HG03066 (cell line): ENCODE data around the gene SEZ6L2.
"Not testable (repeated sequence)": the region's sequence is repeated elsewhere in the genome, so short reads cannot be mapped to it uniquely, and the experiment has no call there.

Source experiments
- ATAC-seq: cut with Tn5 transposase; IDR thresholded peaks from one replicate; pipeline ENCODE4 v1.9.1; 2021; ENCODE audit warnings: low read depth; ENCODE audit not compliant: unreplicated experiment

SEZ6L2 gene

DNA sequence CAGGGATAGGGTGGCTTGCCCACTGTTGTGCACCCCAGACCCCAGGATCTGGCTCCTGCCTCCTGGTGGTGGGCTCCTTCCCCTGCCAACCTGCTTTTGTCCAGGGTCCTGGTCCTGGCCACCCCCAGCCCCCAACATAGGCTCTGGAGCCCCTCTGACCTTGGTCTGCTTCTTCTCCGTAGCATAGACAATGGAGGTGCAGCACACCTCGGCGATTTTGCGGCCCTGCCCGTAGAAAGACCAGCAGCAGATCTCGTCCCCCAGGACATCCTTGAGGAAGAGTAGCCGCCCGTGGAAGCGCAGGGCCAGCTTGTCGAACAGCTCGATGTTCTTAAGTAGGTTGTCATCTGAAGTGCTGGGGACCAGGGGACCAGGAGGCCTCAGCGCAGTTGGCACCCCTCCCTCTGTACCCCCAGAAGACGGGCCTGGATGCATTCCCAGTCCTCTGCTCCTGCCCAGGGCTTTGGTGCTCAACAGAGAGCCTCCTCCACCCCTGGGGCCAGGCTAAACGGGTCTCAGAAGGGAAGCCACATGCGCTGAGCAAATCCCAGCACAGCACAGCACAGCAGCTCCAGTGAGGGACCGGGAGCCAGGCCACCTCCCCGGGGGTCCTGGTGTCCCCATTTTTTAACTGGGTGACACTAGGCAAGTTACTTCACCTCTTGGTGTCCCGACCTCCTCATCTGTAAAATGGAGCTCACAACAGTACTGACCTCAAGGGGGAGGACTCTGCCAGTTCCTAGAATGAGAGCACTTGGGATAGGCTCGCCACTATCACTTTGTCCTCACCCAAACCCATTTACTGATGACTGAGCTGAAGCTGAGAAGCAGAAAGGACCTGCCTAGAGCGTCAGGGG, 11.7 kb upstream of the SEZ6L2 start:
- no peak for ATAC-seq

DNA sequence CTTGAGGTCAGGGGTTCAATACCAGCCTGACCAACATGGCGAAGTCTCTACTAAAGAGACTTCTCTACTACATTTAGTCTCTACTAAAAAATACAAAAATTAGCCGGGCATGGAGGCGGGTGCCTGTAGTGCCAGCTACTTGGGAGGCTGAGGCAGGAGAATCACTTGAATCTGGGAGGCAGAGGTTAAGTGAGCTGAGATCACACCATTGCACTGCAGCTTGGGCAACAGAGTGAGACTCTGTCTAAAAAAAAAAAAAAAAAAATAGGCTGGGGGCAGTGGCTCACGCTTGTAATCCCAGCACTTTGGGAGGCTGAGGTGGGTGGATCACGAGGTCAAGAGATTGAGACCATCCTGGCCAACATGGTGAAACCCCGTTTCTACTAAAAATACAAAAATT, 10.5 kb upstream of the SEZ6L2 start:
- ATAC-seq: not testable (repeated sequence)

DNA sequence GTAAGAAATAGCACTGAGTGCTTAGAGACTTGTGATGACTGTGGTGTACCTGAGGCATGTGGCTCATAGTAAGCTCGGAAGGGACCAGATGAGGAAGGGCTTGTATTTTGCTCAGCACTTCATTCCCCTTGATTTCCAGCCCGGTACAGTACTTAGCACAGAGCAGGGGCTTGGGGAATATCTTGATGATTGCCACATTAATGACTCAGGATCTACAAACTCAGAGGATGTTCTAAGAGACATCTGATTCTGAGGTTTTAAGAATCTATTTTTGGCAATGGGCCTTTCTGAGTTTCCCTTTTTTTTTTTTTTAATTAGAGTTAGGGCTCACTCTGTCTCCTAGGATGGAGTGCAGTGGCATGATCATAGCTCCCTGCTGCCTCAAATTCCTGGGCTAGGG, 10.0 kb upstream of the SEZ6L2 start:
- ATAC-seq: no peak

DNA sequence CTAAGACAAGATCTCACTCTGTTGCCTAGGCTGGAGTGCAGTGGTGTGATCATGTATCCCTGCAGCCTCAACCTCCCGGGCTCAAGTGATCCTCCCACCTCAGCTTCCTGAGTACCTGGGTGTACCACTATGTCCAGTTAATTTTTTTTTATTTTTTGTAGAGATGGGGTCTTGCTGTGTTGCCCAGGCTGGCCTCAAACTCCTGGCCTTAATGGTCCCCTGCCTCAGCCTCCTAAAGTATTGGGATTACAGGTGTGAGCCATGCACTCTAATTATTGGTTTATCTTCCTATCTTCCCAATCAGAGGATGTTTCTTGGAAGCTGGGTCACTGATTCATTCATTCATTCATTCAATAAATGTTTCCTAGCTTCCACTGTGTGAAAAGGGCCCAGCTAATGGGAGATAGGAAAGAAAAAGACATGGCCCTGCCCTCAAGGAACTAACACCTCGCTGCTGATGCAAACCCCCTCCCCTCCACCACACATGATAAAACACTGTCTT, 9.4 kb upstream of the SEZ6L2 start:
- no peak for ATAC-seq

GRCh38 chr16:29907973-29908372, 8.6 kb upstream of the SEZ6L2 start:
- ATAC-seq: no peak

DNA sequence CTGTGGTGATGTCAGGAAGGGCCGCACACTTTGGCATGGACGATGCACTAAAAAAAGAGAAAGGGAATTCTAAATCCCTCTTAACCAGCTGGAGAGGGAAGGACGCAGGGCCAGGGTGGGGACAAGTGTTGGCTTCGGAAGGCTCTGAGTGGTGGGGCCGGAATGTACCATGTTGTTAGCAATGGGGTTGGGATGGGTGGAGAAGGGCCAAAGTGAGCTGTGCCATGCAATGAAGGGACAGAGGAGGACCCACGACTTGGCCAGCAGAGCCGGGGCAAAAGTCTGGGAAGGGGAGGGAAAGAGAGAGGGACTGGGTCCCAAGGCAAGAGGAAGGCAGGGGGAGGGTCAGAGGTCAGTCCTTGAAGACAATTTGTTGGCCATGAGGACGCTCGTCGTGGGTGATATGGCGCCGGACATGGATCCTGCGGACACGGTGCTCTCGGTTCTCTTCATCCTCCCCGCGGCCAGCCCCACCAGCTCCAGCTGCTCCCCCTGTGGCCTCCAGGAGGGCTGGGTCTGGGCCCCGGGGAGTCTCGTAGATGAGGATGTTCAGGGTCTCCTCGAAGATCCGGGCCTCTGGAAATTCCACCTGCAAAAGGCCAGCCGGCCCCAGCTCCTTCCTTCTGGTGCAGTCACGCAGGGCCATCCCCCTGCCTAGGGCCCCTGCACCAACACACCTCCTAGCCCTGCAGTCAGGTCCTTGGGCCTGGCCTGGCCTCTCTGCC, 7.3 kb upstream of the SEZ6L2 start:
- ATAC-seq: no peak

DNA sequence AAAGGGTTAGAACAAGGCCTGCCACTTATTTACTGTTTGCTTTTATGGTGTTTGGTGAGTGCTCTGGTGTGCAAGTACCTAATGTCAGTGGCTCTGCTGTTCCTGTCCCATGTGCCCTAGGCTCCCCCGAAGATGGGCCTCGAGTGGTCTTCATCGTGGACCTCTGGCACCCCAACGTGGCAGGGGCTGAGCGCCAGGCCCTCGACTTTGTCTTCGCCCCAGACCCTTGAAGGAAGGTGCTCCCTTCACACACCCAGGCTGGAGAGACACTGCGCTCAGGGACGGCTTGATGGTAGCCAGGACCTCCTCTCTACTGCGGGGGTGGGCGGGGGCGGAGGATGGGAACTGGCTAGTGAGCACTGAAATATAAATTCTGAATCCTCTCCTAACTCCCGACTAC, 6.3 kb upstream of the SEZ6L2 start:
- no peak for ATAC-seq

GRCh38 chr16:29904947-29905346, 5.6 kb upstream of the SEZ6L2 start:
- ATAC-seq: no peak

DNA sequence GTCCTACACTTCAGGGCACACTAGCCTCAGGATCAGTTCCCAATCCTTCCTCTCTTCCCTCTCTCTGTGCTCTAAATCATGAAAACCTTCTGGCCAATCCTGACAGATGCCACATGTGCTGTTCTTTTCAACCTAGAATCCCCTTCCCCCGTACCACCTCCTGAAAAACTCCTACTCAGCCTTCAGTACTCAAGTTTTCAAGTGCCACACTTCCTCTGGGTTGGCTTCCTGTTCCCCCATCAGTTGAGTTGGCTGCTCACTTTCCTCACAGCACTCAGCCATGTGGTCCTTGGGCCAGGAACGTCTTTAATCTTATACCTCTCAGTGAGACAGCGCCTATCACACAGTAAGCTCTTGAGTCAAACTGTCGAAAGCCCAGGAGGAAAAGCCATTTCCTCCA, 4.2 kb upstream of the SEZ6L2 start:
- no peak for ATAC-seq

GRCh38 chr16:29901607-29901945, 2.2 kb upstream of the SEZ6L2 start:
- ATAC-seq: no peak

GRCh38 chr16:29900888-29901606, 1.7 kb upstream of the SEZ6L2 start:
- ATAC-seq: no peak

DNA sequence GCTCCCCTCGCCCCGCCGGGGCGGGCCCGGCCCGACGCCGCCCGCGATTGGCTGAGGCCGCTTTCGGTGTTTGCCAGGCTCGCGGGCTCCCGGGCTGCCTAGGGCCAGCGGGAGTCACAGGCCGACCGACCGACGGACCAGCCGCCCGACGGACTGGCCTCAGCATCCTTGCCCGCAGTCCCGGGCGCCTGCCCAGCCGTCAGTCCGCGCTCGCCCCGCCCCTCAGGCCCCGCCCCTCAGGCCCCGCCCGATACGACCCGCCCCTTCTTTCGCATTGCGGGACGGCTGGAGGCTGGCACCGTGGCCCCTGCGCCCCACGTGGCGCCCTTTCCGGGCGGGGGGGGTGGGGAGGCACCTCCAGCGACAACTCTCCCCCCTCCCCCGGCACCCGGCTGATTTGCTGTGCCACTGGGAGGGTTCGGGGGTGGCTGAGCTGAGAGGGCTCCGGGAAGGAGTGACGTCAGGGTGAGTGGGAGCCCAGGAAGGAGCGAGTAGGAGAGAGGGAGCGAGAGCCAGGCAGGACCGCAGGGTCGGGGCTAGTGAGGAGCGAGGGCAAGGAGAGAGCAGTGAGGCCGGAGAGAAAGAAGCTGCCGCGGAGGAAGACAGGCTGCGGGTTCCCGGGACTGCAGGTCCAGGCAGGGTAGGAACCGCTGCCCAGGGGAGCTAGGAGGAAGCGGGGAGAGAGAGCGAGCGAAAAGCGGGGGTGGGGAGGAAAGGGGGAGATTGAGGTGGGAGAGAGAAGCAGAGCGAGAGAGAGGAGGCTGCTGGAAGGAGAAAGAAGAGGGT, 945 bp upstream of the SEZ6L2 start, which contains the start of gene ASPHD1:
Gene ASPHD1 (plus strand): TSS at position 387 of the 786 bp plus-strand sequence. CDS start 484 bp downstream, outside the sequence.
- ATAC-seq: no peak

DNA sequence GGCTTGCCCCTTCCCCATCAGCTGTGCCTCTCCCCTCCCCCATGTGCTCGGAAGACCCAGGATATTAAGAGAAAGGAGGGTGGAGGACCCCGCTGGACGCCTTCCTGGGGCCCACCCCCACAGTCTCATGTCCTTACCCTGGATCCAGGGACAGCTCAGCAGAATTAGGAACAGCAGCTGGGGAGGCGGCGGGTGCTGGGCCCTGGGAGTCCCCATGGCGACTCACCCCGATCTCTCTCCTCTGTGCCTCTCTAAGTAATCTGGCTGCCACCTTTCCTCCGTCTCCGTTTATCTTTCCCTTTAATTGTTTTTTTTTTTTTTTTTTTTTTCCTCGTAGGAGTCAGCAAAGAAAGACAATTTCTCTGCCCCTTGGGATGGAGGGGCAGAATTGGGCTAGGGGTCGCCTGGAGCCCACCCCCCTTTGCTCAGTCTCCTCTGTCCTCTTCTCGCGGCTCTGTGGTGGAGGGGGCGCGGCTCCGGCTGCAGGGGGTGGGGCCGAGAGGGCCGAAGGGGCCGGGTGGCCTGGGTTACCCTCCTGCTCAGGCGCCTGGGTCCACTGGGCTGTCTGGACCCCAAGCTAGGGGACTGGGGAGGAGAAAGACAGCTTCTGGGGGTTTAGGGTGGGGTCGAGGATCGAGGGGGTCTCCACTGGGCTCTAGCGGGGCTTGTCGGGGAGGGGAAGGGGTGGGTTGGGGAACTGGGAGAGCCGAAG, 390 bp downstream of the SEZ6L2 start:
- no peak for ATAC-seq

GRCh38 chr16:29898135-29898803, 1.1 kb downstream of the SEZ6L2 start:
- ATAC-seq: no peak

GRCh38 chr16:29897333-29897732, 2.0 kb downstream of the SEZ6L2 start:
- no peak for ATAC-seq

GRCh38 chr16:29896841-29897240, 2.5 kb downstream of the SEZ6L2 start:
- no peak for ATAC-seq

GRCh38 chr16:29894352-29894751, 5.0 kb downstream of the SEZ6L2 start:
- ATAC-seq: no peak

GRCh38 chr16:29893553-29893952, 5.8 kb downstream of the SEZ6L2 start:
- no peak for ATAC-seq

DNA sequence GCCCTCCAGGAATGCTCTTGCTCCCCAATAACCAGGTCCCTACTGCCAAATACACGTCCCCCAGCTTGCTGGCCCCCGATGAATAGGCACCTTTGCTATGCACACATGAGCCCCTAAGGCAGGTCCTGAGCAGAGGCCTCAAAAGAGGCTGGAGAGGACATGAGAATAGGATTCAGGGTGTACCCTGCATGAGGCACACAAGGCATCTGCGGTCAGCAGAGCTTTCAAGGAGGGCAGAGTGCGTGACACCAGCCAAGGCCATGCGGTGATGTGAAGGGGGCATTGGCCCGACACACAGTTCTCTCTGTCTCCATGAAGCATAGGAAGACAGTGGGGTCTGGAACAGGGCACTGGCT, 6.9 kb downstream of the SEZ6L2 start:
- no peak for ATAC-seq
